K562 (cell line): ENCODE measurements around the gene GPR142.

Source experiments
- KDM1A ChIP-seq, 2 experiments: fragments of 450-650 bp; IDR thresholded peaks; 2 replicates each; pipeline ENCODE4 v1.6.1; 2016; ENCODE audit warnings: mild to moderate bottlenecking in 2 of 2
- TAF1 ChIP-seq: IDR thresholded peaks from 2 replicates; pipeline ENCODE4 v1.6.1; 2011; ENCODE audit warnings: mild to moderate bottlenecking, low read length, moderate library complexity; ENCODE audit not compliant: insufficient read depth, control insufficient read depth, severe bottlenecking; ENCODE audit errors: extremely low read depth
- ZBTB12 ChIP-seq: fragments of 250-450 bp; sonication (Bioruptor Pico); IDR thresholded peaks from 2 replicates; pipeline ENCODE4 v1.4.0; 2020
- ZNF121 ChIP-seq: sonication (generic); formaldehyde crosslinking; conservative IDR thresholded peaks from 2 replicates; pipeline ENCODE4 v1.8.0; 2022; ENCODE audit warnings: missing genetic modification reagents
- ZNF449 ChIP-seq: fragments of 250-450 bp; sonication (Bioruptor Pico); IDR thresholded peaks from 2 replicates; pipeline ENCODE4 v1.8.0; 2022; ENCODE audit warnings: moderate library complexity, mild to moderate bottlenecking, inconsistent platforms

- TF ChIP-seq TAF1, result no peak
- no peak for TF ChIP-seq ZNF121 (CRISPR knock-in tag)
- TF ChIP-seq KDM1A (IDR thresholded peaks at IDR 0.05), result no peak
- TF ChIP-seq ZBTB12 (CRISPR knock-in tag), result no peak
- TF ChIP-seq ZNF449 (CRISPR knock-in tag), result no peak
These were observed 37.5 kb downstream of the GPR142 start for GRCh38 chr17:74404789-74405188.
